ENCODE data around the gene PTGES.
"Not testable (repeated sequence)": the region's sequence is repeated elsewhere in the genome, so short reads cannot be mapped to it uniquely, and the experiment has no call there.

PTGES gene, protein sequence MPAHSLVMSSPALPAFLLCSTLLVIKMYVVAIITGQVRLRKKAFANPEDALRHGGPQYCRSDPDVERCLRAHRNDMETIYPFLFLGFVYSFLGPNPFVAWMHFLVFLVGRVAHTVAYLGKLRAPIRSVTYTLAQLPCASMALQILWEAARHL

DNA sequence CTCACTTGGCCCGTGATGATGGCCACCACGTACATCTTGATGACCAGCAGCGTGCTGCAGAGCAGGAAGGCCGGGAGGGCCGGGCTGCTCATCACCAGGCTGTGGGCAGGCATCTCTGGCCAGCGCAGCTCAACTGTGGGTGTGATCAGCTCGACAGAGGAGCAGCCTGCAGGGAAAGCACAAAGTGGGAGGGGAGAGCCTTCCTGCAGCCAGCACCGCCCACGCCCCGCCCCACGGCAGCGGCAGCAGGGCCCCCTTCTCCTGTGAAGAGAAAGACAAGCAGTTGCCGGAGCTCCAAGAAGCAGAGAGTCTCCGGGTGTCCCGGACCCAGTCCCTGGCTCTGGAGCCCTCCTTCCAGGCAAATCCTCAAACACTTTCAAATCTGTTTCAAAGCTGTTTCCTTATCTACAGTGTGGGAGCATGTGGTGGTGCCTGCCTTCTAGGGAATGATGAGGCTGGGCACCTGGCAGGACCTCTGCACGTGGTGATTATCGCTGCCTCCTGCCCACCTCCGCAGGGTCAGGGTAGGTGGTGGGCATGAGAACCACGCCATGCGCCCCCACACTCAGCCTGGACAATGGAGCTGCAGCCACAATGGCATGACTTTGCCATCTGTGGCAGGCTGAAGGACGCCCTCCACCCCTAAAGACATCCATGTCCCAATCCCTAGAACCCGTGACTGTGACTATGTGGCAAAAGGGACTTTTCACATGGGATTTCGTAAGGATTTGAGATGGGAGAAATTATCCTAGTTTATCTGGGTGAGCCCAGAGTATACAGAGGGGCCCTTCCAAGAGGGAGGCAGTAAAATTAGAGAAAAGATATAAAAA lies at the start of gene PTGES:
TSS of gene PTGES (minus strand) at position 143 of the 830 bp plus-strand sequence. CDS start at position 113, 30 bp downstream.
- DNase-seq: peak; percentile 49

DNA sequence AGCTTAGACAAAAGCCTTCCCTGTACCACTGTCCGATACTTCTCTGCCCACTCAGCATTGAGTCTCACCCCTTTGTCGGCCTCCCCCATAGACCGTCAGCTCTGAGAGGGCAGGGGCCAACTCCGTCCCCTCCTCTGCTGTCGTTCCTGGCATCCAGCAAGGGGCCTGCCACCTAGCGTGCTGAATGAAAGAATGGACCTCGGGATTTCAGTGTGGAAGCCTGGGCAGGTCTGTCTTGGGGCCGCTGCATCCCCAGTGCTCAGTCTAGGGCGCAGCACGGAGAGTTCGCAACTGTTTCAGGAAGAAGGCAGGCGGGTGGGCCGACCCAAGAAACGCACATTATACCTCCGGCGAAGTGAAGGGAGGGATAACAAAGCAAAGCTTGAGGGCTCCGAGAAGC lies 48.7 kb upstream of the PTGES start:
- no peak for DNase-seq

DNA sequence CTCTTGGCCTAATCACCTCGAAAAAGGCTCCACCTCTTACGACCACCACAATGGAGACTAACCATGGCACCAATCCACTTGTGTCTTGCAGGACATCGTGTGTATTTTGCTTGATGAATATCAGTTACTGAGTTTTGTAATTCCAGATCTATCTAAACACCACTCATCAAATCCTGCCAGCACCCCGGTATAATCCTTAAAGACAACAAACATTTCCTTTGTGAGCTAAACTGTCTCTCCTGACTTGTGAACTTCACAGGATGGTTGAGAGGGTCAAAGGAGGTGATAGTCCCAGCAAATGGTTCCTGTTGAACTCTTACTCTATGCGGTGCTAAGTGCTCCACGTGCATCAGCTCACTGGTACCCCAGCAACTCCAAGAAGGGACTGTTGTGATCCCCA lies 46.1 kb upstream of the PTGES start:
- DNase-seq: no peak

DNA sequence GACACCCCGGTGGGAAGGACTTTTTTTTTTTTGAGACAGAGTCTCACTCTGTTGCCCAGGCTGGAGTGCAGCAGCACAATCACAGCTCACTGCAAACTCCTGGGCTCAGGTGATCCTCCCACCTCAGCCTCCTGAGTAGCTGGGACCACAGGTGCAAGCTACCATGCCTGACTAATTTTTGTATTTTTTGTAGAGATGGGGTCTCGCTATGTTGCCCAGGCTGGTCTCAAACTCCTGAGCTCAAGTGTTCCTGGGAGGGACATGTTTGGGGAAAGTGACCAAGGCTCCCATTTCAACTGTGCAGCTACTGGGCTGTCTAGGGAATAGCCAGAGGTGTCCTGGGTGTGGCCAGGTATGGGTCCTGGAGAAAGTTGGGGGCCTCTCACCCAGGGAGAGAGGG lies 43.2 kb upstream of the PTGES start:
- not testable (repeated sequence) for DNase-seq

DNA sequence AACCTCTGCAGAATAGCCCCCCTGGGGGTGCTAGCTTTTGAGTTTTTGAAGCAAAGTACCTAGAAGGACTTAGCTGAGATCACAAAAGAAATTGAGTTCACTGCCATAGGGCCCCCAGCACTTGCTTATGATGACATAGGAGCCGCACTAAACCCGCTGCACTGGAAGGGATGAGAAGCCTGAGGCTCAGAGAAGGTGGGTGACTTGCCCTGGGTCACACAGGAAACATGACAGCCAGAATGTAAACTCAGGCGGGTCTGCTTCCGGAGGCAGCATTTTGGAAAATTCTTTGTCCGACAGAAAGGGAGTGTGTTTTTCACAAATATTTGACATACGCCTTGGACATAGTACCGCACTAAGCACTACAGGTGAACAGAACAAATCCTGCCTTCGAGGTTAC lies 41.7 kb upstream of the PTGES start:
- no peak for DNase-seq

DNA sequence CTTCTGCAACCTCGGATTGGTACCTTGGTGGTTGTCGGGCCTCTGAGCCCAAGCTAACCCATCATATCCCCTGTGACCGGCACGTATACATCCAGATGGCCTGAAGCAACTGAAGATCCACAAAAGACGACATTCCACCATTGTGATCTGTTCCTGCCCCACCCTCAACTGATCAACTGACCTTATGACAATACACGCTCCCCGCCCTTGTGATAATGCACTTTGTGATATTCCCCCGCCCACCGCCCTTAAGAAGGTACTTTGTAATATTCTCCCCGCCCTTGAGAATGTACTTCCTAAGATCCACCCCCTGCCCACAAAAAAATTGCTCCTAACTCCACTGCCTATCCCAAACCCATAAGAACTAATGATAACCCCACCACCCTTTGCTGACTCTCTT lies 33.6 kb upstream of the PTGES start:
- no peak for DNase-seq

DNA sequence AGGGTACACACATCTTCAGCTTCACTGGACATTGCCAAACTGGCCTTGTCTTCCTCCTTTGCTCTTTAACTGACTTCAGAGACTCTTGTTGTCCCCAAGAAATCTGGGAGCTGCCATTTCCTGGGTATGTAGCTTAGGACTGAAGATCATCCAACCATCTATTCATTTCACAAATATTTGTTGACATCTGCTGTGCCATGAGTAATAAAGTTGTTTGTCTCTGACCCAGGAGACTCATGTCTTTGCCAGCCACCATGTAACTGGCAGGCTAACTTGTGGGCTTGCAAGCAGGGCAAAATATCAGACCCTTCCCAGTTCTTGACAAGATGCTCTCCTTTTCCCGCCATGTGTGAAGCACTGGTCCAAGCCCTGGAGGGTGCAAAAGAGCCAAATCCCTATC lies 33.0 kb upstream of the PTGES start:
- DNase-seq: no peak

DNA sequence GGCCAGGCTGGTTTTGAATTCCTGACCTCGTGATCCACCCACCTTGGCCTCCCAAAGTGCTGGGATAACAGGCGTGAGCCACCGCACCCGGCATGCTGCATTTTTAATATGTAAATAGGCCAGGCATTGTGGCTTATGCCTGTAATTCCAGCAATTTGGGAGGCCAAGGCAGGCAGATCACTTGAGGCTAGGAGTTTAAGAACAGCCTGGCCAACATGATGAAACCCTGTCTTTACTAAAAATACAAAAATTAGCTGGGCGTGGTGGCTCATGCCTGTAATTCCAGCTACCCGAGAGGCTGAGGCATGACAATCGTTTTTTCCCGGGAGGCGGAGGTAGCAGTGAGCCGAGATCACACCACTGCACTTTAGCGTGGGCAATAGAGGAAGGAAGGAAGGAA lies 32.1 kb upstream of the PTGES start:
- DNase-seq: not testable (repeated sequence)

DNA sequence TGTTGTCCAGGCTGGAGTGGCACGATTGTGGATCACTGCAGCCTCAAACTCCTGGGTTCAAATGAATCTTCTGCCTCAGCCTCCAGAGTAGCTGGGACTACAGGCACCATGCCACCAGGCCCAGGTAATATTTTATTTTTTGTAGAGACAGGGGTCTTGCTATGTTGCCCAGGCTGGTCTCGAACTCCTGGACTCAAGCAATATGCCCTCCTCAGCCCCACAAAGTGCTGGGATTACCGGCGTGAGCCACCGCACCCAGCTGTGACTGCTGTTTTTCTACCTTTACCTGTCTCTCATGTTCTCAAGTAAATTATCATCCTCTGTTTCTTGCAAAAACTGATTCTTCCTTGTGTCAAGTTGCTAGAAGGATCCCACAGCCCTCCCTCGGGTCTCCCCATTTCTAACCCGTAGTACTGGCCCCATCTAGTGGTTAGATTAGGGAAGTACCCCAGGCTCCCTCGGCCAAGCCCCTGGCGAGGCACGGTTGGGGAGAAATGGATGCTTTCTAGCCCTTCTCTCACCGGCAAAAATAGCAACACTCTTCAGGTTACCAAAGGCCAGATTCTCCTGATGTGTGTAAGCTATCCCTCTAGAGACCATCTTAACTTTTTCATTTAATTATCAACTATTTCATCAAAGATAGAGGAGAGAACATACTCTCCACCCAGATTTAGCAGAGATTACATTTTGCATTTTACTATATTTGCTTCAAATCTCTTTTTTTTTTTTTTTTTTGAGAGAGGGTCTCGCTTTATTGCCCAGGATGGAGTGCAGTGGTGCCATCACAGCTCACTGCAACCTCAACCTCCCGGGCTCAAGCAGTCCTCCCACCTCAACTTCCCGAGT lies 30.9 kb upstream of the PTGES start:
- DNase-seq: peak; percentile 86

DNA sequence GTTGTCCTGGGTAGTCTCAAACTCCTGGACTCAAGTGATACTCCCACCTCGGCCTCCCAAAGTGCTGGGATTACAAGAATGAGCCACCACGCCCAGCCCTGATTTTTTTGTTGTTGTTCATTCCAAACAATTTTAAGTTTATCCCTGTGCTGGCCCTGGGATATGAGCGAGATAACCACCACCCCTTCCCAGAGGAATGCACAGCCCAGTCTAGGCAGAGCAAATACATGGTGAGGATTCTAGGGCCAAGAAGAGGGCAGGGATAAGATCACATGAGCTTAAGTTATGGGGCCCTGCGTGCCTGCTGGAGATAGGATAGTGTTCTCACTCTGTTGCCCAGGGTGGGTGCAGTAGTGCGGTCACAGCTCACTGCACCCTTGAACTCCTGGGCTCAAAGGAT lies 29.1 kb upstream of the PTGES start:
- DNase-seq: no peak

DNA sequence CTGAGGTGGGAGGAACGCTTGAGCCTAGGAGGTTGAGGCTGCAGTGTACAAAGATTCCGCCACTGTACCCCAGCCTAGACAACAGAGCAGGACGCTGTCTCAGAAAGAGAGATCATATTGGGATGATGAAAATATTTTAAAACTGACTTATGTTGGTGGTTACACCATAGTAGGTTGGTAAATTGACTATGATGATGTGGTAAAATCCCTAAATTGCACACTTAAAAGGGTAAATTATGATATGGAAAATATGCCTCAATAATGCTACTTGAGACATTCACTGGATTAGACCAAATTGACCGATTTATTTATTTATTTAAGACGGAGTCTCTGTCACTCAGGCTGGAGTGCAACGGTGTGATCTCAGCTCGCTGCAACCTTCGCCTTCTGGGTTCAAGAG lies 28.3 kb upstream of the PTGES start:
- DNase-seq: no peak

DNA sequence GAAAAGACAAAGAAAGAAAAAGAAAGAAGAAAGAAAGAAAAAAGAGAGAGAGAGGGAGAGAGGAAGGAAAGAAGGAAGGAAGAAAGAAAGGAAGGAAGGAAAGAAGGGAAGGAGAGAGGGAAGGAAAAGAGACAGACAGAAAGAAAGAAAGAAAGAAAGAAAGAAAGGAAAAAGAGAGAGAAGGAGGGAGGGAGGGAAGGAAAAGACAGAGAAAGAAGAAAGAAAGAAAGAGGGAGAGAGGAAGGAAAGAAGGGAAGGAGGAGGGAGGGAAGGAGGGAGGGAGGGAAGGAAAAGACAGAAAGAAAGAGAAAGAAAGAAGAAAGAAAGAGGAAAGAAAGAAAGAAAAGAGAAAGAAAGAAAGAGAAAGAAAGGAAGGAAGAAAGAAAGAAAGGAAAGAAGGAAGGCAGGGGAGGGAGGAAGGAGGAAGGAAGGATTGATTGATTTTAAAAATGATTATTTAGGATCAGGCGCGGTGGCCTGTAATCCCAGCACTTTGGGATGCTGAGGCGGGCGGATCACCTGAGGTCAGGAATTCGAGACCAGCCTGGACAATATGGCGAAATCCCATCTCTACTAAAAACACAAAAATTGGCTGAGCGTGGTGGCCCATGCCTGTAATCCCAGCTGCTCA lies 26.8 kb upstream of the PTGES start:
- no peak for DNase-seq

DNA sequence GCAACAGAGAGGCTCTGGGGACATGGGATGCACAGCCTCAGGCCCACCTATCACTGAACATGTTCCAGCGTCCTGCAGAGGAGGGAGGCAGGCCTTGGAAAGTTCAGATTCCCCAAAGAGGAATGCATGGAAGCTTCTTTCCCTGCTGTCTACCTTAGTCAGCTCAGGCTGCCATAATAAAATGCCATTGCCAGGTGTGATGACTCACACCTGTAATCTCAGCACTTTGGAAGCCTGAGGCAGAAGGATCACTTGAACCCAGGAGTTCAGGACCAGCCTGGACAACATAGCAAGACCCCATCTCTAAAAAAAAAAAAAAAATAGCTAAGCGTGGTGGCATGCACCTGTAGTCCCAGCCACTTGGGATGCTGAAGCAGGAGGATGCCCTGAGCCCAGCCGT lies 25.6 kb upstream of the PTGES start:
- no peak for DNase-seq

DNA sequence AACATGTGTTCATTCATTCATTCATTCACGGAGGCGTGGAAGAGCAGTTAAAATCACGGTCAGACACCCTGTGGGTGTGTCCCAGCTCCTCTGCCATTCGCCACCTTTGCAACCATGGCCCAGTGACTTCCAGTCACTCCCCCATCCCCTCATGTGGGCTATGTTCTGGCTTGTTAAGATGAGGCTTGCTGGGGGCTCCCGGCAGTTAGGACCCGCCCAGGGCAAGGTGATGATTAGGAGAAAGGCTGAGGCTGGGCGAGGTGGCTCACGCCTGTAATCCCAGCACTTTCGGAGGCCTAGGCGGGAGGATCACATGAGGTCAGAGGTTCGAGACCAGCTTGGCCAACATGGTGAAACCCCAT lies 24.9 kb upstream of the PTGES start:
- no peak for DNase-seq

DNA sequence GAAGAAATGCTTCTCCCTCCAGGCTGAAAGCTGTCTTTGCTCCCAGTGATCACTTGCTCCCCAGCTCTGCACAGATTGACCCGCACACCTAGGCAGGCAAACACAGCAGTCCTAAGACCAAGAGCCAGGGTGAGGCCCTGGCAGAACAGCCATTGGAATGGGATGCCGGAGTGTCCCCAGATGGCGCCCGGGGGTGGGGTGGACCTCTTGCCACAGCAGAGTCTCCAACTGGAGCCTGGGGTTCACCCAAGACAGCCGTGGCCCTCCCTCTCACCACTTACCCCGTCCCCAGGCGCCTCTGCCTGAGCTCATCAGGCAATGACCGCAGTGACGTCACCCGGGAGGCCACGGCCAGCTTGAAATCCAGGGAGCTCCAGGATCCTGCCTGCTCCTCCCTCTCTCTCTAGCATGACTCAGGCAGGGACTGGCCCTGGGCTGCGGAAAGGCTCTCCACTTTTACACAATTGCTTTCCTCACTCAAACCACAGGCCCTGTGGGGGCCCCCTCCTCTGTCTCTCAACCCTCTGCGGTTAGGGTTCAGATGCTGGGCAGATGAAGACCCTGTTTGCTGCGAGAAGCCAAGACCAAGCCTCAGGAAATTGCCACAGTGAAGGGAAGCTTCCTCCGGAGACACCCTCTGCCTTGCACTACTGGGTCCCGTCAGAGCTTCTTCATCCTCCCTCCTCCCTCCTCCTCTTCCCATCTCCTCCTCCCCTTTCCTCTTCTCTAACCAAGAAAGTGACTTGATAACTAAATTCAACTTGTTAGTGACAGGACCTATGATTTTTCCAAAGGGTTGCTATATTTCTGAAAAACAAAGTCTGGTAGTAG lies 24.3 kb upstream of the PTGES start:
- DNase-seq: peak; percentile 51

DNA sequence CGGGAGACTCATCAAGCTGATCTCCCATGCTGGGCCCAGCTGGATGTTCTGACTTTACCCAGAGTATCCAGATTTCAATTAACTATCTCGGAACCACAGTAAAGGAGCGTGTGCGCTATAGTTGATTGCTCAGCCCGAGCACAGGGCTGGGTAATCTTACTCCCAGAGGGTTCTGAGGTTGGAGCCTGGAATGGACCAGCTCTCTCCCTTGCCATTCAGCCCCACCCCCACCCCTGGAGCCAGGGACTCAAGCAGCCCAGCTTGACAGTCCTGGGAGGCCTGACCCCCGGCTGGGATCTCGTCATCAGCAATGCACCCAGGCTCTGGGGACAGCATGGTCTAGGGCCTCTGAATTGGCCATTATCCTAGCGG lies 23.7 kb upstream of the PTGES start:
- DNase-seq: no peak

DNA sequence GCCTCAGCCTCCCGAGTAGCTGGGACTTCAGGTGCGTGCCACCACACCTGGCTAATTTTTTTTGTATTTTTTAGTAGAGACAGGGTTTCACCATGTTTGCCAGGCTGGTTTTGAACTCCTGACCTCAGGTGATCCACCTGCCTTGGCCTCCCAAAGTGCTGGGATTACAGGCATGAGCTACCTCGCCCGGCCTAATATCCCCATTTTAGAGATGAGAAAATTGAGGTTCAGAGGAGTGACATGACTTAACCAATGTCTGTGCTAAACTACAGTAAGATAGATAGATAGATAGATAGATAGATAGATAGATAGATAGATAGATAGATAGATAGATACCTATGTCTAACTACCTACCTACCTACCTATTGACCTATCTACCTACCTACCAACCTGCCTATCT lies 23.3 kb upstream of the PTGES start:
- DNase-seq: not testable (repeated sequence)

DNA sequence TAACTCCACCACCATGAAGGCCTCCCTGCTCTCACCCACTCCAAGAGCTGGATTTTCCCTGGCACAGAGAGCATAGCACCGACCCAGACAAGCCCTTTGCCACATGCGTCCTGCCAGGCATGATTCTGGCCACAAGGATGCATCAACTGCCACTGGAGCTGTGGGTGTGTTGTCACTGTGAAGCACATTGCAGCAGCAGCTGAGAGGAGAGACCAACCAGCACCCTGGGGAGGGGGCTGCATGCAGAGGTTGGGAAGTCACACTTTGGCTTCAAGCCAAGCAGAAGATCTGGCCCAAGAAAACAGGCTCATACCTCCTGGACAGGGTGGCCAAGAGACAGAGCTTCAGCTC lies 22.6 kb upstream of the PTGES start:
- no peak for DNase-seq

DNA sequence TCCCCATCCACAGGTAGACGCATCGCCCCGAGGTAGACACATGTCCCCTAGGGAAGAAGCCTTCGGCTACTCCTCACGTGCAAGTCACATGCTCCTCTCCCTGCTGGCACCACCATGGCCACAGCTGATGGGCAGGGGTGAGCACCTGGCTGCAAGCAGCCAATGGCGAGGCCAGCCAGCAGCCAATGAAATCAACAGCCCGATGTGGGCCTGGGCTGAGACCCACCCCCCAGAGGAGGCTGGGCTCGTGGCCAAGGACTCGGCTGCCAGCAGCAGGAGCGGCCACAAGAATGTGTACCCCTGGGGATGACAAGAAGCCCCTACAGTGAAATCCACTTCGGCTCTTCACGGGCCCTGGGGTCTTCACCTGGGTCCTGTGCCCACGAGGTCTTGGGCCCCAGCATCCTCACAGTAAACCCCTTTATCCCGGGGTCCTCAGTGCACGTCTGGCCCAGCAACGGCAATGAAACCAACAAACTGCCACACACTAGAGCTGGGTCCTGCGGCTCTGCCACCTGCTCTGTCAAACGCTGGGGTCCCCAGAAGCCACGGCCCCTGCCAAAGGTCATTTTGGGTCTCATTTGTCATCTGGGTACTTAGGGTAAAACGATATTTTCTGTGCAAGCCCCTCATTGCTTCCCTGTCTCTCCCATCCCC lies 22.1 kb upstream of the PTGES start:
- no peak for DNase-seq

DNA sequence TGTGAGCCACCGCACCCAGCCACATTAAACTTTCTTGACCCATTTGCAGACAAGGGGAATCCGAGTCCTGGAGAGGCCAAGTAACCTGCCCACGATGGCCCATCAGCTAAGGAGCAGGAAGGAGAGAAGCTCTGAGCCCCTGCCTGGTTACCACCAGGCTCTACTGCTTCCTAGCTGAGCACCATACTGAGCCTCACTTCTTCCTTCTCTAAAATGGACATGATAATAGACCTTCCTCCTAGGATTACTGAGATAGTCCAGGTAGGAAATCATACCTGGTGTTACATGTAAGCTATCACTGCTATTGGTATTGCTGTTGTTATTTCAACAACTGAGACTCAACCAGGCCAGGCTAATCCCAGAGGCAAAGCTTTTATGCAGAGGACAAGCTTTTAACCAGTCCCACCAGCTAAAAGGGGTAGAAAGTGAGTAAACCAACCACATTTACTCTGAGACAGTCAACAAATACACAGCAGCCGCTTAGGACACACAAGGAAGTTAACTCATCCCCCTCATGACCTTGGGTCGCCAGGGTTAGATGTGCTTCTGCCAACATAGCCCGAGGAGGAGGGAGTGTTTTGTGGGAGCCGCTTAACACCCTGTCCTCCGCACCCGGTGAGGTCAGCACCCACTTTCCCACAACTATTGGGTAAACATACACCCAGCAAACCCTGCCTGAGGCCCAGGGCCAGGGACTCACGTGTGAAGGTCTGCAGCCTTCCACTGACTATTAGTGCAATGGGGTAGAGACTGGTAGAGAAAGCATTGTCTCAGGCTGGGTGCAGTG lies 20.6 kb upstream of the PTGES start:
- no peak for DNase-seq

DNA sequence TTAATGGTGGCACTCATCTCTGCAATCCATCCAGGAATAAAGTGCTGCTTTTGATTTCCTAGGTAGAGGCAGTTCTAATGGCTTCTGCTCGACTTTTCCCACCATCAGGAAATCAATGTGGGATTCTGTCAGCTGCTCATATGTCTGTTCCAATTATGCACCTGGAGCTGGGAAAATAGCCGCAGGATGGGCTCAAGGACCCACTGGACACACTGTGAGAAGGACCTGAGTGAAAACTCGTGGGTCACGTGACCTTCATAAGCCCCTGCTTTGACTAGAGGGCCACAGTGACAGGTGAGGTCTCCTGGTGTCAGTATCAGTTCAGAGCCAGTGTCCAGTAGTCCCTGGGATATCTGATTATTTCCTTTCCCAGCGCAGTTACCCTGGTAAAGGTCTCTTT lies 17.9 kb upstream of the PTGES start:
- DNase-seq: no peak

Data from activated CD4-positive, alpha-beta T cell treated with anti-CD3 and anti-CD28 coated beads, Interleukin-2, Interleukin-6, amounts not matched to agents 100 ng/mL and 50 ng/mL, durations not matched to agents 16 hours and 8 hours (primary cell).